Spleen (tissue), 7 donors: ENCODE results near the gene KRT83.

Source experiments
- CTCF ChIP-seq, 11 experiments: fragments of 200-600 bp in 7 of 11; fragments of 450-650 bp in 4 of 11; sonication (generic) in 4 of 11; IDR thresholded peaks in 8 of 11; conservative IDR thresholded peaks in 3 of 11; 1 replicate in 7 of 11; 2 replicates in 4 of 11; pipeline versions ENCODE4 v1.4.0 to v1.8.0; 2016 to 2021; ENCODE audit warnings: antibody characterized with exemption in 11 of 11, inconsistent platforms in 4 of 11, mild to moderate bottlenecking in 1 of 11
- POLR2A ChIP-seq, 3 donors: fragments of 450-650 bp; IDR thresholded peaks; one replicate each; pipeline ENCODE4 v1.5.1; 2017; ENCODE audit warnings: antibody characterized with exemption in 3 of 3, mild to moderate bottlenecking in 1 of 3
- POLR2AphosphoS5 ChIP-seq, 3 donors: sonication (generic); formaldehyde crosslinking; IDR thresholded peaks; one replicate each; pipeline ENCODE4 v1.5.1; 2017; ENCODE audit warnings: antibody characterized with exemption in 3 of 3
- donor health status: DM: no; HTN: no; CAD: no; lungs with moderate emphysema.
- donor health status: DM: no; HTN: no; CAD: no.
- donor health status: DM: no; HTN: no; CAD: no.

- TF ChIP-seq CTCF (IDR thresholded peaks at IDR 0.05 in 8 of 11, conservative IDR thresholded peaks at IDR 0.05 in 3 of 11), result no peak
- no peak for TF ChIP-seq POLR2AphosphoS5 (IDR thresholded peaks at IDR 0.05)
- no peak for TF ChIP-seq POLR2A (IDR thresholded peaks at IDR 0.05)
These were observed 40.8 kb downstream of the KRT83 start for GRCh38 chr12:52280319-52280795.
